Stimulated activated CD8-positive, alpha-beta memory T cell treated with anti-CD3 and anti-CD28 coated beads, Interleukin-15, amount 100 ng/mL, for 24 hours (primary cell): Measurements from ENCODE around the gene SMAD1.

ENCODE experiments used
- DNase-seq: peaks from one replicate; pipeline ENCODE4 v3.0.0-alpha.2; 2020; ENCODE audit warnings: low read depth

Gene SMAD1

GRCh38 chr4:145481164-145481941, at the start of gene SMAD1:
SMAD1 (plus strand) TSS chr4:145481853; CDS start chr4:145514614, 32,761 bp downstream.
- DNase-seq: peak; percentile 5

GRCh38 chr4:145433684-145434083, 48.0 kb upstream of the SMAD1 start:
- no peak for DNase-seq

GRCh38 chr4:145435646-145436045, 46.0 kb upstream of the SMAD1 start:
- DNase-seq: no peak

GRCh38 chr4:145436114-145436513, 45.5 kb upstream of the SMAD1 start:
- DNase-seq: no peak

- no peak for DNase-seq
Measured at GRCh38 chr4:145436796-145437195, 44.9 kb upstream of the SMAD1 start.

GRCh38 chr4:145437466-145437865, 44.2 kb upstream of the SMAD1 start:
- DNase-seq: no peak

- no peak for DNase-seq
Measured at GRCh38 chr4:145438298-145438697, 43.4 kb upstream of the SMAD1 start.

GRCh38 chr4:145440292-145441007, 41.2 kb upstream of the SMAD1 start:
- no peak for DNase-seq

- no peak for DNase-seq
Measured at GRCh38 chr4:145446184-145446583, 35.5 kb upstream of the SMAD1 start.

- DNase-seq: no peak
Measured at GRCh38 chr4:145451895-145452294, 29.8 kb upstream of the SMAD1 start.

- no peak for DNase-seq
Measured at GRCh38 chr4:145452447-145453162, 29.0 kb upstream of the SMAD1 start.

- DNase-seq: no peak
Measured at GRCh38 chr4:145453163-145453520, 28.5 kb upstream of the SMAD1 start.

GRCh38 chr4:145473203-145473602, 8.4 kb upstream of the SMAD1 start:
- DNase-seq: no peak

GRCh38 chr4:145480257-145480656, 1.4 kb upstream of the SMAD1 start:
- DNase-seq: no peak

GRCh38 chr4:145481942-145482208, 222 bp downstream of the SMAD1 start:
- no peak for DNase-seq

GRCh38 chr4:145482209-145483037, 770 bp downstream of the SMAD1 start:
- DNase-seq: peak; percentile 38

GRCh38 chr4:145483514-145483913, 1.9 kb downstream of the SMAD1 start:
- DNase-seq: no peak

GRCh38 chr4:145484225-145484846, 2.7 kb downstream of the SMAD1 start:
- no peak for DNase-seq

GRCh38 chr4:145485120-145485519, 3.5 kb downstream of the SMAD1 start:
- DNase-seq: no peak

- DNase-seq: no peak
Measured at GRCh38 chr4:145486603-145487002, 5.0 kb downstream of the SMAD1 start.

- no peak for DNase-seq
Measured at GRCh38 chr4:145487631-145488030, 6.0 kb downstream of the SMAD1 start.

GRCh38 chr4:145488310-145488709, 6.7 kb downstream of the SMAD1 start:
- DNase-seq: no peak
